Measurements from ENCODE around the gene ZNF414.

The ZNF414 gene

GRCh38 chr19:8490395-8490760, 23.6 kb downstream of the ZNF414 start:
- DNase-seq (ENCODE audit: low read depth) = no peak

GRCh38 chr19:8489561-8490394, 24.2 kb downstream of the ZNF414 start:
- no peak for DNase-seq (ENCODE audit: low read depth)

GRCh38 chr19:8488365-8488764, 25.6 kb downstream of the ZNF414 start:
- DNase-seq (ENCODE audit: low read depth) = no peak

GRCh38 chr19:8487137-8487851, 26.7 kb downstream of the ZNF414 start:
- DNase-seq (ENCODE audit: low read depth) = peak; percentile 29

- no peak for DNase-seq (ENCODE audit: low read depth)
Observed at GRCh38 chr19:8486661-8487136, 27.3 kb downstream of the ZNF414 start.

GRCh38 chr19:8485561-8486371, 28.2 kb downstream of the ZNF414 start:
- no peak for DNase-seq (ENCODE audit: low read depth)

GRCh38 chr19:8484331-8484894, 29.6 kb downstream of the ZNF414 start:
- DNase-seq (ENCODE audit: low read depth) = no peak

- DNase-seq (ENCODE audit: low read depth) = no peak
Observed at GRCh38 chr19:8483165-8483564, 30.8 kb downstream of the ZNF414 start.

- no peak for DNase-seq (ENCODE audit: low read depth)
Observed at GRCh38 chr19:8482696-8483095, 31.3 kb downstream of the ZNF414 start.

GRCh38 chr19:8481616-8482015, 32.4 kb downstream of the ZNF414 start:
- DNase-seq (ENCODE audit: low read depth) = no peak

- no peak for DNase-seq (ENCODE audit: low read depth)
Observed at GRCh38 chr19:8481201-8481600, 32.8 kb downstream of the ZNF414 start.

- DNase-seq (ENCODE audit: low read depth) = no peak
Observed at GRCh38 chr19:8478598-8478997, 35.4 kb downstream of the ZNF414 start.

- no peak for DNase-seq (ENCODE audit: low read depth)
Observed at GRCh38 chr19:8477889-8478288, 36.1 kb downstream of the ZNF414 start.

- DNase-seq (ENCODE audit: low read depth) = no peak
Observed at GRCh38 chr19:8476524-8476923, 37.4 kb downstream of the ZNF414 start.

GRCh38 chr19:8475005-8475404, 39.0 kb downstream of the ZNF414 start:
- no peak for DNase-seq (ENCODE audit: low read depth)

- DNase-seq (ENCODE audit: low read depth) = no peak
Observed at GRCh38 chr19:8473648-8474476, 40.1 kb downstream of the ZNF414 start.

GRCh38 chr19:8469613-8470368, 44.2 kb downstream of the ZNF414 start:
- no peak for DNase-seq (ENCODE audit: low read depth)

- no peak for DNase-seq (ENCODE audit: low read depth)
Observed at GRCh38 chr19:8468761-8469373, 45.1 kb downstream of the ZNF414 start.

GRCh38 chr19:8468124-8468523, 45.8 kb downstream of the ZNF414 start:
- DNase-seq (ENCODE audit: low read depth) = no peak

- DNase-seq (ENCODE audit: low read depth) = no peak
Observed at GRCh38 chr19:8466018-8466417, 47.9 kb downstream of the ZNF414 start.
